Caco-2 (cell line): ENCODE results near the gene CALM1. TPM values are rescaled to one million over a fixed set of nuclear protein-coding genes. Genes with fewer than 3 reads are reported as not detected.
A peak's percentile ranks its signal among the peaks of the same experiment; 100 is the strongest.

Source experiments
- BruUV-seq: library from RNA; stranded (reverse); fragments of 400-500 nt; replicated peaks from 2 replicates; lab custom pipeline; 2021; lab: Mats Ljungman, UMichigan
- CTCF ChIA-PET: fragments of 300-600 bp; sonication (Branson Sonifier 250); formaldehyde crosslinking; loops from one replicate; lab custom pipeline; 2022; ENCODE audit warnings: antibody characterized with exemption; lab: Charles Lee
- POLR2A ChIA-PET: fragments of 300-600 bp; sonication (Branson Sonifier 250); formaldehyde crosslinking; loops from one replicate; lab custom pipeline; 2022; ENCODE audit warnings: antibody characterized with exemption; lab: Charles Lee
- DNase-seq, 2 experiments: peaks; one replicate each; pipeline versions ENCODE4 v3.0.0 to v3.0.0-alpha.2; 2020 to 2022
- H3K27me3 ChIP-seq: replicated peaks from 2 replicates; pipeline ENCODE4 v1.6.0; 2011; ENCODE audit warnings: low read length; ENCODE audit not compliant: control insufficient read depth, insufficient read depth
- H3K36me3 ChIP-seq: 2 replicates; pipeline ENCODE4 v1.5.1; 2011; ENCODE audit warnings: low read length; ENCODE audit not compliant: control insufficient read depth, insufficient read depth
- H3K4me1 ChIP-seq: fragments of 250-450 bp; sonication (Bioruptor Pico); 2 replicates; pipeline ENCODE4 v1.5.1; 2020; ENCODE audit warnings: mild to moderate bottlenecking
- H3K4me3 ChIP-seq: 2 replicates; pipeline ENCODE4 v1.5.1; 2011; ENCODE audit warnings: low read depth, mild to moderate bottlenecking, control low read depth, low read length
- H3K9me3 ChIP-seq: fragments of 250-450 bp; sonication (Bioruptor Pico); 2 replicates; pipeline ENCODE4 v1.5.1; 2020; ENCODE audit warnings: mild to moderate bottlenecking, moderate library complexity
- H3K27ac Mint-ChIP-seq: one replicate; pipeline ENCODE4 v1.8.0; 2022; ENCODE audit warnings: mixed read lengths; ENCODE audit not compliant: unreplicated experiment
- H3K27me3 Mint-ChIP-seq: one replicate; pipeline ENCODE4 v1.8.0; 2022; ENCODE audit warnings: mixed read lengths; ENCODE audit not compliant: insufficient read depth, unreplicated experiment
- H3K36me3 Mint-ChIP-seq: one replicate; pipeline ENCODE4 v1.8.0; 2022; ENCODE audit warnings: mild to moderate bottlenecking, mixed read lengths; ENCODE audit not compliant: insufficient read depth, unreplicated experiment
- H3K4me1 Mint-ChIP-seq: one replicate; pipeline ENCODE4 v1.8.0; 2022; ENCODE audit warnings: low read depth, mixed read lengths; ENCODE audit not compliant: unreplicated experiment
- H3K4me3 Mint-ChIP-seq: one replicate; pipeline ENCODE4 v1.8.0; 2022; ENCODE audit warnings: mild to moderate bottlenecking, moderate library complexity, mixed read lengths; ENCODE audit not compliant: unreplicated experiment
- H3K9me3 Mint-ChIP-seq: one replicate; pipeline ENCODE4 v1.8.0; 2022; ENCODE audit warnings: mixed read lengths; ENCODE audit not compliant: unreplicated experiment
- CTCF ChIP-seq, 2 experiments: fragments of 200-600 bp in 1 of 2; IDR thresholded peaks; 1 replicate in 1 of 2; 2 replicates in 1 of 2; pipeline versions ENCODE4 v1.5.1 to v1.8.0; 2011 to 2022; ENCODE audit warnings: antibody characterized with exemption in 1 of 2, control low read depth in 1 of 2, inconsistent platforms in 1 of 2, low read depth in 1 of 2, low read length in 1 of 2, mild to moderate bottlenecking in 1 of 2, moderate library complexity in 1 of 2; ENCODE audit not compliant: insufficient read depth in 1 of 2, severe bottlenecking in 1 of 2, unreplicated experiment in 1 of 2
- intact Hi-C: fragments of 100-400 bp; cut with micrococcal nuclease; formaldehyde crosslinking; loops from one replicate; pipeline ENCODE4 v1.10.0; 2022; ENCODE audit not compliant: unreplicated experiment
- total RNA-seq: library from RNA; stranded (reverse); gene quantifications from 2 replicates; pipeline ENCODE4 v1.2.3, GENCODE V29; 2022

CALM1 gene
- total RNA-seq, 1 experiment from 2014 or later: 437 TPM

GRCh38 chr14:90443161-90444076 is 46.6 kb downstream of the CALM1 start:
- peaks cover 20% of the 10 kb centered on the region for H3K4me1 ChIP-seq
- no peaks in the 10 kb centered on the region for H3K27me3 Mint-ChIP-seq
- H3K27ac Mint-ChIP-seq: no peak overlapping the region
- H3K4me3 Mint-ChIP-seq: no peak overlapping the region
- CTCF ChIA-PET: interaction anchor here (0.9 kb wide), 1 partner anchor 44 kb away, joined by 3 read pairs; no protein-coding TSS in a partner anchor
- H3K36me3 ChIP-seq: no peaks in the 10 kb centered on the region
- peaks cover 19% of the 10 kb centered on the region for H3K4me1 Mint-ChIP-seq
- POLR2A ChIA-PET: no interaction called here
- TF ChIP-seq CTCF (IDR thresholded peaks at IDR 0.05; ENCODE audit: insufficient read depth in 1 of 2, low read depth in 1 of 2, low read length in 1 of 2, severe bottlenecking in 1 of 2, unreplicated experiment in 1 of 2): no peak
- BruUV-seq: no TSS peak
- no peaks in the 10 kb centered on the region for H3K27me3 ChIP-seq
- H3K36me3 Mint-ChIP-seq: no peaks in the 10 kb centered on the region
- intact Hi-C loops: loop anchor here (10.0 kb wide), 1 partner anchor 71 kb away; no protein-coding TSS in a partner anchor
- peaks cover 8% of the 10 kb centered on the region for H3K9me3 Mint-ChIP-seq
- DNase-seq: no peak
- H3K9me3 ChIP-seq: no peaks in the 10 kb centered on the region
- H3K4me3 ChIP-seq: no peak overlapping the region

GRCh38 chr14:90444077-90444696 is 47.4 kb downstream of the CALM1 start:
- peaks cover 20% of the 10 kb centered on the region for H3K4me1 ChIP-seq
- intact Hi-C loops: loop anchor here (10.0 kb wide), 1 partner anchor 71 kb away; no protein-coding TSS in a partner anchor
- H3K27ac Mint-ChIP-seq: peak overlapping the region; percentile 24
- ChIA-PET CTCF (interaction anchor here (0.9 kb wide), 1 partner anchor 45 kb away, joined by 3 read pairs; no protein-coding TSS in a partner anchor), POLR2A (no interaction called here)
- no peak overlapping the region for H3K4me3 ChIP-seq
- peaks cover 19% of the 10 kb centered on the region for H3K4me1 Mint-ChIP-seq
- peaks cover 8% of the 10 kb centered on the region for H3K9me3 Mint-ChIP-seq
- no peaks in the 10 kb centered on the region for H3K27me3 Mint-ChIP-seq
- BruUV-seq: no TSS peak
- H3K27me3 ChIP-seq: no peaks in the 10 kb centered on the region
- H3K9me3 ChIP-seq: no peaks in the 10 kb centered on the region
- H3K36me3 ChIP-seq: no peaks in the 10 kb centered on the region
- no peak for TF ChIP-seq CTCF (IDR thresholded peaks at IDR 0.05; ENCODE audit: insufficient read depth in 1 of 2, low read depth in 1 of 2, low read length in 1 of 2, severe bottlenecking in 1 of 2, unreplicated experiment in 1 of 2)
- peak; percentile 65 to 69 for DNase-seq
- no peaks in the 10 kb centered on the region for H3K36me3 Mint-ChIP-seq
- no peak overlapping the region for H3K4me3 Mint-ChIP-seq

- no TSS peak for BruUV-seq
Observed at GRCh38 chr14:90445011-90445410, 48.2 kb downstream of the CALM1 start.

More at GRCh38 chr14:90445011-90445410, 48.2 kb downstream of the CALM1 start:
- peaks cover 19% of the 10 kb centered on the region for H3K4me1 Mint-ChIP-seq
- Histone ChIP-seq H3K9me3 (no peaks in the 10 kb centered on the region), H3K4me3 (no peak overlapping the region), H3K27me3 (no peaks in the 10 kb centered on the region), H3K4me1 (peaks cover 20% of the 10 kb centered on the region), H3K36me3 (no peaks in the 10 kb centered on the region)
- H3K27me3 Mint-ChIP-seq: no peaks in the 10 kb centered on the region
- TF ChIP-seq CTCF (IDR thresholded peaks at IDR 0.05; ENCODE audit: insufficient read depth in 1 of 2, low read depth in 1 of 2, low read length in 1 of 2, severe bottlenecking in 1 of 2, unreplicated experiment in 1 of 2): no peak
- peaks cover 8% of the 10 kb centered on the region for H3K9me3 Mint-ChIP-seq
- H3K36me3 Mint-ChIP-seq: no peaks in the 10 kb centered on the region
- ChIA-PET CTCF (no interaction called here), POLR2A (no interaction called here)
- intact Hi-C loops: loop anchor here (10.0 kb wide), 1 partner anchor 70 kb away; no protein-coding TSS in a partner anchor
- DNase-seq: no peak
- no peak overlapping the region for H3K4me3 Mint-ChIP-seq
- peak overlapping the region; percentile 24 for H3K27ac Mint-ChIP-seq
